HepG2 (cell line): ENCODE data around the gene PPM1M. TPM values are rescaled to one million over a fixed set of nuclear protein-coding genes. Genes with fewer than 3 reads are reported as not detected.

Experiments used
- NRL ChIP-seq: sonication (generic); formaldehyde crosslinking; IDR thresholded peaks from 2 replicates; pipeline ENCODE4 v1.5.0; 2020; ENCODE audit warnings: missing genetic modification reagents, mild to moderate bottlenecking, moderate library complexity, borderline replicate concordance
- PRDM15 ChIP-seq: sonication (generic); formaldehyde crosslinking; IDR thresholded peaks from 2 replicates; pipeline ENCODE4 v1.4.0; 2020; ENCODE audit warnings: missing genetic modification reagents
- RAD21 ChIP-seq: fragments of 450-650 bp; formaldehyde crosslinking; IDR thresholded peaks from 2 replicates; pipeline ENCODE4 v1.5.0; 2020; ENCODE audit warnings: mild to moderate bottlenecking
- TBX2 ChIP-seq: sonication (generic); formaldehyde crosslinking; IDR thresholded peaks from 2 replicates; pipeline ENCODE4 v1.5.0; 2020; ENCODE audit warnings: missing genetic modification reagents, mild to moderate bottlenecking, borderline replicate concordance
- ZNF879 ChIP-seq: sonication (generic); formaldehyde crosslinking; IDR thresholded peaks from 2 replicates; pipeline ENCODE4 v1.8.1; 2023; ENCODE audit warnings: missing genetic modification reagents
- polyA plus RNA-seq, 8 experiments: library from polyadenylated mRNA; depleted of rRNA in 3 of 8; stranded (reverse) in 7 of 8; unstranded in 1 of 8; fragments of >200 nt; fragmentation: Illumina TruSeq in 4 of 8; extraction: Trizol in 4 of 8; gene quantifications; 2 replicates each; pipeline versions ENCODE4 v1.2.1 to v1.2.3, GENCODE V29; 2011 to 2016; ENCODE audit warnings: low read depth in 4 of 8, missing spikeins in 1 of 8, mixed read lengths in 1 of 8; ENCODE audit not compliant: insufficient read depth in 1 of 8
- total RNA-seq, 5 experiments: library from RNA; depleted of rRNA; stranded (reverse); fragments of >200 nt; fragmentation: Illumina TruSeq; extraction: Trizol; gene quantifications; 2 replicates each; pipeline ENCODE4 v1.2.3, GENCODE V29; 2016; ENCODE audit warnings: low read depth in 1 of 5
- TF ChIP-seq, protein P1 (sequence below): sonication (generic); formaldehyde crosslinking; IDR thresholded peaks from 2 replicates; pipeline ENCODE4 v1.5.0; 2020; ENCODE audit warnings: missing genetic modification reagents, mild to moderate bottlenecking, borderline replicate concordance
- TF ChIP-seq, protein P2 (sequence below): sonication (generic); formaldehyde crosslinking; IDR thresholded peaks from 2 replicates; pipeline ENCODE4 v1.4.0; 2020; ENCODE audit warnings: mild to moderate bottlenecking, missing genetic modification reagents

The PPM1M gene
- total and polyA plus RNA-seq, 2 of the 13 experiments (the other 11 are each of a cell fraction or from before 2014, with no cell fraction given), result 2.5 to 5.9 TPM

DNA sequence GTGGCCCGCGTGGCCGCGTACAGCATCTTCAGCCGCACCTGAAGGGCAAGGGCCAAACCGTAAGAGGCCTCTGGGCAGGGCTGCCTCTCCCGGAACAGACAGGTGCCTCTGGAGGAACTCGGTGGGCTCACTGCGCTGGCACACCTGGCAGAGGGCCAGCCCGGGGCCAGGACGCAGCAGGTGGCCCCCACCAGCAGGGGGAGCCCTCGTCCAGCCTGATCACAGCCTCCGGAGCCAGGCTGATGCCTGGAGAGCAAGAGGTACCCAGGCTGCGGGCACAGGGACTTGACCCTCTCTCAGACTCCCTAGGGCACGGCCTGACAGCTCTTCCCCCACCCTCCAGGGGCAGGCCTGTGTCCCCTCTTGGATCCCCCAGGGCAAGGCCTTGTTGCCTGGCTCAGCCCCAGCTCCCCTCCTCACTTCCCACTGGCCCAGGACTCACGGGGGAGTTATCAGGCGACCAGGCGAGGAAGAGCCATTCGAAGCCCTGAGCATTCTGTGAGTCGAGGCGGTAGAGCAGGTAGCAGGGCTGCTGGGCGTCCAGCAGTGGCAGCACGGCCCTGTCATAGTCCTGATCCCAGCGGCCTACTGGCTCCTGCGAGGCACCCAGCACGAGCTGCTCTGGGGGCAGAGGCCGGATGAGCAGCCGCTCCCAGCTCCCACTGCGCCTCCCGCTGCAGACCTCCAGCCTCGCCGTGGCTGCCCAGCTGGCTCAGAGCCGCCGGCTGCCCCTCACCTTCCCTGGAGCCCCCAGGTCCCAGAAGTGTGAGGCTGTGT is 13.9 kb upstream of the PPM1M start (continued):
- TF ChIP-seq, protein P1, sequence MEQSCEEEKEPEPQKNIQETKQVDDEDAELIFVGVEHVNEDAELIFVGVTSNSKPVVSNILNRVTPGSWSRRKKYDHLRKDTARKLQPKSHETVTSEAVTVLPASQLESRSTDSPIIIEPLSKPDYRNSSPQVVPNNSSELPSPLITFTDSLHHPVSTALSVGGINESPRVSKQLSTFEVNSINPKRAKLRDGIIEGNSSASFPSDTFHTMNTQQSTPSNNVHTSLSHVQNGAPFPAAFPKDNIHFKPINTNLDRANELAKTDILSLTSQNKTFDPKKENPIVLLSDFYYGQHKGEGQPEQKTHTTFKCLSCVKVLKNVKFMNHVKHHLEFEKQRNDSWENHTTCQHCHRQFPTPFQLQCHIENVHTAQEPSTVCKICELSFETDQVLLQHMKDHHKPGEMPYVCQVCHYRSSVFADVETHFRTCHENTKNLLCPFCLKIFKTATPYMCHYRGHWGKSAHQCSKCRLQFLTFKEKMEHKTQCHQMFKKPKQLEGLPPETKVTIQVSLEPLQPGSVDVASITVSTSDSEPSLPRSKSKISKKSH (CRISPR knock-in tag), result 0 out of 2 replicates have a peak, but pooled peaks have one; percentile 44
- TF ChIP-seq, protein P2, sequence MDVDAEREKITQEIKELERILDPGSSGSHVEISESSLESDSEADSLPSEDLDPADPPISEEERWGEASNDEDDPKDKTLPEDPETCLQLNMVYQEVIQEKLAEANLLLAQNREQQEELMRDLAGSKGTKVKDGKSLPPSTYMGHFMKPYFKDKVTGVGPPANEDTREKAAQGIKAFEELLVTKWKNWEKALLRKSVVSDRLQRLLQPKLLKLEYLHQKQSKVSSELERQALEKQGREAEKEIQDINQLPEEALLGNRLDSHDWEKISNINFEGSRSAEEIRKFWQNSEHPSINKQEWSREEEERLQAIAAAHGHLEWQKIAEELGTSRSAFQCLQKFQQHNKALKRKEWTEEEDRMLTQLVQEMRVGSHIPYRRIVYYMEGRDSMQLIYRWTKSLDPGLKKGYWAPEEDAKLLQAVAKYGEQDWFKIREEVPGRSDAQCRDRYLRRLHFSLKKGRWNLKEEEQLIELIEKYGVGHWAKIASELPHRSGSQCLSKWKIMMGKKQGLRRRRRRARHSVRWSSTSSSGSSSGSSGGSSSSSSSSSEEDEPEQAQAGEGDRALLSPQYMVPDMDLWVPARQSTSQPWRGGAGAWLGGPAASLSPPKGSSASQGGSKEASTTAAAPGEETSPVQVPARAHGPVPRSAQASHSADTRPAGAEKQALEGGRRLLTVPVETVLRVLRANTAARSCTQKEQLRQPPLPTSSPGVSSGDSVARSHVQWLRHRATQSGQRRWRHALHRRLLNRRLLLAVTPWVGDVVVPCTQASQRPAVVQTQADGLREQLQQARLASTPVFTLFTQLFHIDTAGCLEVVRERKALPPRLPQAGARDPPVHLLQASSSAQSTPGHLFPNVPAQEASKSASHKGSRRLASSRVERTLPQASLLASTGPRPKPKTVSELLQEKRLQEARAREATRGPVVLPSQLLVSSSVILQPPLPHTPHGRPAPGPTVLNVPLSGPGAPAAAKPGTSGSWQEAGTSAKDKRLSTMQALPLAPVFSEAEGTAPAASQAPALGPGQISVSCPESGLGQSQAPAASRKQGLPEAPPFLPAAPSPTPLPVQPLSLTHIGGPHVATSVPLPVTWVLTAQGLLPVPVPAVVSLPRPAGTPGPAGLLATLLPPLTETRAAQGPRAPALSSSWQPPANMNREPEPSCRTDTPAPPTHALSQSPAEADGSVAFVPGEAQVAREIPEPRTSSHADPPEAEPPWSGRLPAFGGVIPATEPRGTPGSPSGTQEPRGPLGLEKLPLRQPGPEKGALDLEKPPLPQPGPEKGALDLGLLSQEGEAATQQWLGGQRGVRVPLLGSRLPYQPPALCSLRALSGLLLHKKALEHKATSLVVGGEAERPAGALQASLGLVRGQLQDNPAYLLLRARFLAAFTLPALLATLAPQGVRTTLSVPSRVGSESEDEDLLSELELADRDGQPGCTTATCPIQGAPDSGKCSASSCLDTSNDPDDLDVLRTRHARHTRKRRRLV (CRISPR knock-in tag), result no peak
- TF ChIP-seq NRL (CRISPR knock-in tag) (0 out of 2 replicates have a peak, but pooled peaks have one; percentile 35), PRDM15 (CRISPR knock-in tag) (no peak), RAD21 (CRISPR knock-in tag) (peak; percentile 88), ZNF879 (no peak), TBX2 (CRISPR knock-in tag) (no peak)
